HG03280 (cell line): ENCODE results near the gene MAST3.

Source experiments
- ATAC-seq: cut with Tn5 transposase; IDR thresholded peaks from one replicate; pipeline ENCODE4 v1.9.1; 2021; ENCODE audit warnings: mild to moderate bottlenecking, moderate library complexity; ENCODE audit not compliant: unreplicated experiment

Gene MAST3

GRCh38 chr19:18109733-18110608 is 12.4 kb downstream of the MAST3 start:
- ATAC-seq = no peak

DNA sequence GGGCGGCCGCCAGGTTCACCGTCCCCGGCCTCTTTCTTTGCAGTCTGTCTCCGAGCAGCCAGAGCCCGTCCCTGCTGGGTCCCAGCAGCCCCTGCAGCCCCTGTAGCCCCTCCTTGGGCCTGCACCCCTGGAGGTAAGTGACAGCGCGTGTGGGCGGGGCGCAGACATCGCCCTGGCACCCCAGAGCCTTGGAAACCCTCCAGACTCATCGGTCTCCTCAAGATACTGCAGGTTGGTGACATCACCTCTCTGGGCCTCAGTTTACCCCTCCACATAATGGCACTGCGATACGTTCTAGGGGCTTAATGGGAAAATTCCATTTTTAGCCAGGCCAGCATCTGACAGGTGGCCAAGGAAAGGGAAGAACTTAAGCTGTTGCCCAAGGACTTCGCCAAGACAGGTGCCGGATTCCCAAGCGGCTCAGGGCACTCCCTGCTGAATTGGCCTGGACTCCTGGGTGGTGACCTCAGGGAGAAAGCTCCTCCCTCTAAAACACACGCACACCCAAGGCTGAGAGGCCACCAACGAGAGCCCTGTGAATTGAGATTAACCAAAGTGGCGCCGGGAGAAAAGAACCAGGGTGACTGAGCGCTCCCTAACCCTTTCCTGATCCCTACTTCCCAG is 13.1 kb downstream of the MAST3 start:
- ATAC-seq = no peak

DNA sequence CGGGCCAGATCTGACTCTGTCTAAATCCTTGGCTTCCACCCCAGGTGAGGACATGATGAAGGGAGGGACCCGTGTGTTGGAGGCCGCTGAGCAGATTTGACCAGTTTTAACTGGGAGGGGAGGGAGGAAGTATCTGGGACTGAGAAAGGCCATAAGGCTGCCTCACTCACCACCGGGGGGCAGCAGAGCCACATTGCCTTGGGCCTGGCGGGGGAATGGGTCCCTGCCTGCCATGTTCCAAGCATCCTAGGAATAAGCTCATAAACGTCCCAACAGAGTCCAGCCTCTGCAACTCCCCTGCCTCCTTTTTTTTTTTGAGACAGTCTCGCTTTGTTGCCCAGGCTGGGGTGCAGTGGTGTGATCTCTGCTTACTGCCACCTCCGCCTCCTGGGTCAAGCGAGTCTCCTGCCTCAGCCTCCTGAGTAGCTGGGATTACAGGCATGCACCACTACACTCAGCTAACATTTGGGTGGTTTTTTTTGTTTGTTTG is 15.5 kb downstream of the MAST3 start:
- no peak for ATAC-seq

- ATAC-seq = no peak
These were observed 16.2 kb downstream of the MAST3 start for GRCh38 chr19:18113827-18114226.

GRCh38 chr19:18114483-18114882 is 16.9 kb downstream of the MAST3 start:
- ATAC-seq = no peak

DNA sequence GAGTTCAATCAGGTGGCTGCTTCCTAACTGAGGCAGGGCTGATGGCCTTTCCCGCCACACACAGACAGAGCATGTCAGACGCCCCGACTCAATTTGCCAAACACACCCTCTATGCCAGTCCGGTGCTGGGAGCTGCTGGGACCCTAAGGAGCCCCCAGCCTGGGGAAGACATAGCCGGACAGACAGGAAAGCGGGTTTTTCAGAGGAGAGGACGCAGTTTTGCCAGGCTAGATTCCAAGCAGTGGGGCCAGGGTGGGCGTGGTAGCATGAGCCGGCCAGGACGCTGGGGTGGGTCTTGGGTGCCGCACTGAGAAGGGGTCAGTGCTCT is 19.8 kb downstream of the MAST3 start:
- ATAC-seq = no peak

- peak; percentile 90 for ATAC-seq
These were observed 20.3 kb downstream of the MAST3 start for GRCh38 chr19:18117692-18118378.

GRCh38 chr19:18118420-18119012 is 20.9 kb downstream of the MAST3 start:
- no peak for ATAC-seq

DNA sequence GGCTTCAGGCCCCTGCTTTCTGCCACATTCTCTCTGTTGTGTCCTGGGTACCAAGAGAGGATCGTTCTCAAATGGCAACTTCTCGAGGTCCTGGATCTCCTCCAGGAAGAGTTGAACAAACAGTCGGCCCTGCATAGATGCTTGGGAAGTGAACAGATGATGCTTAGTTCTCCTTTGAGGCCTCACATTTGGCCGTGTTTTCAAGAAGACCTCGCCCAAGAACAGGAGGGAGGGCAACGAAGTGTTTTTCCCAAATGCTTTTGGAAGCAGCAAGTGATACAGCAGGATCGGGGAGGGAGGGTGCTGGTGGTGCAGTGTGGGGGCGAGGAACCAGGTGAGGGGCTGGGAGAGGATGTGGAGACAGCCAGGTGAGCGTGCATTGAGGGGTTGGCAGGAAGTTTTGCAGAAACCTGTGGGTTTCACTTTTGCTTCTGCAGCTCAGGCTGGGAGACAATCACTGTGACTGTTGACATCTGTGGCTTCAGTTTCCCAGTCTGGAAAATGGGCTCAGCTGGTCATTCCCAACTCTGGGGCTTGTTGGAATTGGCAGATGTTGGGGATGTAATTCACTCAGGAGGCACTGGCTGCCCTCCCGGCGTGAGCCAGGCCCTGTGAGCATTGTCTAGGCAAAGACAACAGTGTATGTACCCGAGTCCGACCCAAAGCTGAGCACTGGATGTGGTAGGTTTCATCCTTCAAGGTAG is 21.6 kb downstream of the MAST3 start:
- no peak for ATAC-seq

DNA sequence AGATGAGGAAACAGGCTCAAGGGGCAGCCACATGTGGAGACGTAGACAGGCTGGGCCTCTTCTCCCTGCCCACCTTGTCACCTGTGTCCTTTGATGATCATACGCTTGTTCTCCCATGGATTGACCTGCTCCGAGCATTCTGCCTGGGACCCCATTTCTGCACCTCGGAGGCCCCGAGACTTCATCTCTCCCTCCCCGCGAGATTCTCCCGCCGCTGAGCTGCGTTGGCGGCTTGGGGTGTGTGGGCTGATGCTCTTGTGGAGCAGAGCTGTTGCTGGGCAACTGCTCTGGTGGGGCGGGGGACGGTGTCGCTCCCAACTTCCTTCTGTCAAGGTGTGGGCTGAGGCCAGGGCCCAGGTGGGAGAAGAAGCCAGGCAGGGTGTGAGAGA is 22.1 kb downstream of the MAST3 start:
- ATAC-seq = no peak

GRCh38 chr19:18120127-18120526 is 22.5 kb downstream of the MAST3 start:
- no peak for ATAC-seq

DNA sequence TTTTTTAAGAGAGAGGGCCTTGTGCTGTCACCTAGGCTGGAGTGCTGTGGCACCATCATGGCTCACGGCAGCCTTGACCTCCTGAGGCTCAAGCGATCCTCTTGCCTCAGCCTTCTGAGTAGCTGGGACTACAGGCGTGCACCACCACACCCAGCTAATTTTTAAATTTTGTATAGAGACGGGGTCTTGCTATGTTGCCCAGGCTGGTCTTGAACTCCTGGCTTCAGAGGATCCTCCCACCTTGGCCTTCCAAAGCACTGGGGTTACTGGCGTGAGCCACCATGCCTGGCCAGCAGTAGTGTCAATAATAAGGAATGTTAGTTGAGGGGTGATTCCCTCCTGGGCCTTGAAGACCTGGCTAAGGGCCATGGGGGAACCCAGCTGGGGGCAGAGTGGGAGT is 23.6 kb downstream of the MAST3 start:
- no peak for ATAC-seq

DNA sequence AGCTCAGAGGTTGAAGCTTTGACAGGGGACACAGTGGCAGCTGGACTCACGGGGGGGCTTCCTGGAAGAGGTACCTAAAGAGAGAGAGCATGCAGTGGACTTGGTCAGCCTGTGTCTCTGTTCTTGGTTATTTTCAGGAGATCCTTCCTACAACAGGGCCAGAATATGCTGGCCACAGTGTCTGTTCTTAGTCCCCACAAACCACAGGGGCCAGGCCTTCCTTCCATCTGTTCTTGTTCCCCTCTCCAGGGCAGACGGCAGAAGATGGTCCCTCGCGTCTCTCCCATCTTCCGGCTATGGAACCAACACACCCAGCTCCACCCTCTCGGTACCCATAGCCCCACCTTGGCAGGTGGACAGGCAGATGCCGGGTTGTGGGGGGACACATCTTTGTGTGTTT is 24.8 kb downstream of the MAST3 start:
- ATAC-seq = no peak

GRCh38 chr19:18122860-18123795 is 25.6 kb downstream of the MAST3 start:
- ATAC-seq = no peak

DNA sequence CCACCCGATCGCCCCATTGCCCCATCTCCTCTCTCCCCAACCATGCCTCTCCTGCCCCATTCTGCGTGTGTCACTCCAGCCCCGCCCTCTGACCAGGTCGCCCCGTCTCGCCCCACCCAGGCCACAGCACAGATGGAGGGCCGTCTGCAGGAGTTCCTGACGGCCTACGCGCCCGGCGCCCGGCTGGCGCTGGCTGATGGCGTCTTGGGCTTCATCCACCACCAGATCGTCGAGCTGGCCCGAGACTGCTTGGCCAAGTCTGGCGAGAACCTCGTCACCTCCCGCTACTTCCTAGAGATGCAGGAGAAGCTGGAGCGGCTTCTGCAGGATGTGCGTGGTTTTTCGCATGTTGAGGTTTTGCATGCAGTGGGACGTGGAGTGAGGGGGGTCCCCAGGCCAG is 26.2 kb downstream of the MAST3 start:
- ATAC-seq = no peak

GRCh38 chr19:18126097-18126496 is 28.5 kb downstream of the MAST3 start:
- no peak for ATAC-seq

GRCh38 chr19:18128044-18128443 is 30.5 kb downstream of the MAST3 start:
- no peak for ATAC-seq

DNA sequence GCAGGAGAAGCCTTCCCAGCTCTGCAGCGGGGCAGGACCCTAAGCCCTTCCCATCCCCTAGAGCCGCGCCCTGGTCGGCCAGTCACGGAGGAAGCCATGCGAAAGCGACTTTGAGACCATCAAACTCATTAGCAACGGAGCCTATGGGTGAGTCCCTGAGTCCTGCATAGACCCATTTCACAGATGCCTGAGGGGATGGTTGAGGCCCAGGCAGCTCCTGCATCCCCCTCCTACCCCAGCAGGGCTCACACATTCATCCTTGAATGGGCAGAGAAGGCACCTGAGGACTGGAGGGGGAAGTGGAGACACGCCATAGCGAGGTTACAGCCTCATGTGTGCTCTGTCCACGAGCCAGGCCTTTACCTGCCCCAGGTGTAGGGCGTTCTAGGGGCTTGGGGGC is 31.2 kb downstream of the MAST3 start:
- no peak for ATAC-seq

DNA sequence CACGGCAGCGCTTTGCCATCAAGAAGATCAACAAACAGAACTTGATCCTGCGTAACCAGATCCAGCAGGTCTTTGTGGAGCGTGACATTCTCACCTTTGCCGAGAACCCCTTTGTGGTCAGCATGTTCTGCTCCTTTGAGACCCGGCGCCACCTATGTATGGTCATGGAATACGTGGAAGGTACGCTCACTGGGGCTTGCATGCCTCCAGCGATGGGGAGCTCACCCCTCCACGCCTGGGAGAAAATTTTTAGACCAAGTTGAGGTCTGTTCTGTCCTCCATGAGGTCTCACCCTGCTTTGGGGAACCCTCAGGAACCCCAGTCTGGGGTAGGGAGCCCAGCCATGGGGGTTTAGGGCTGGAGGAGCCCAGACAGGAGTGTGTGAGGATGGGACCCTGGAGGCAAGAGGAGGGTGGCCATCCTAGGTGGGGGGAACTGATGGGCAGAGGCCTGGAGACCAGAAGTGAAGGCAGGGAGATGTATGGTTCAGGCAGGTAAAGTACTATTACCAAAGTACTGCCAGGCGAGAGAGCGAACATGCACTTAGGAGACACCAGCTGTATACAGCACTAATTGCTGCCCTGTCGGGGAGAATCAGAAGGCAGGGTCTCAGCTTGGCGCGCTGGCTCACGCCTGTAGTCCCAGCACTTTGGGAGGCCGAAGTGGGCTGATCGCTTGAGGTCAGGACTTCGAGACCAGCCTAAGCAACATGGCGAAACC is 33.1 kb downstream of the MAST3 start:
- ATAC-seq = no peak
